GM10266 (cell line): Measurements from ENCODE around the gene C14orf132.

ENCODE experiments used
- DNase-seq: peaks from one replicate; pipeline ENCODE4 v3.0.0; 2012; ENCODE audit errors: extremely low spot score
- CTCF ChIP-seq: IDR thresholded peaks from 2 replicates; pipeline ENCODE4 v1.5.1; 2012; ENCODE audit warnings: mild to moderate bottlenecking, low read depth; ENCODE audit not compliant: control insufficient read depth, insufficient read depth; ENCODE audit errors: missing control alignments

The C14orf132 gene

DNA sequence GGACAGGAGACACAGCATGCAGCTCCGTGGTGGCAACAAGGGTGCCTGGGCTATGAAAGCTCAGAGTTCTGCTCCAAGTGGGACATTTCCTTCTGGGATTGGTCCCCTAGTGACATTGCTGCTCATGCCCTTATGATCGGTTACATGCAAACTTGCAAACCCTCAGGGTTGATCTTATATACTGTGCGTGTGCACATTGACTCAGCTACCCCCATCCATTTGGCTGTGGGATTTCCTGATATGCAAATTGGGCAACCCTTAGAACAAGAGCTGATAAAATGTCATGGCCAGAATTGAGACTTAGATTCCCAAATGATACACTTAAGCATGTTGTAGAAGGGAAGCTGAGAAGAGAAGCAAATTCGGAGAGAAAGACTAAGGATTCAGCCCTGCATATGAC is 92.7 kb downstream of the C14orf132 start:
- TF ChIP-seq CTCF, result no peak
- no peak for DNase-seq

DNA sequence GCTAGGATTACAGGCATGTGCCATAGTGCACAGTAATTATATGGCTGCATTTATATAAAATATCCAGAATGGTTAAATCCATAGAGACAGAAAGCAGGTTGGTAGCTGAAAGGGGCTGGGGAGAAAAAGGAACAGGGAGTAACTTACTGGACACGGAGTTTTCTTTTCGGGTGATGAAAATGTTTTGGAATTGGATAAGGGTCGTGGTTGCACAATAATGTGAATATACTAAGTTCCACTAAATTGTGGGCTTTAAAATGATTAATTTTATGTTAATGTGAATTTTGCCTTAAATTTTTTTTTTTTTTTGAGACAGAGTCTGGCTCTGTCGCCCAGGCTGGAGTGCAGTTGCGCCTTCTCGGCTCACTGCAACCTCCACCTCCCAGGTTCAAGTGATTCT is 95.3 kb downstream of the C14orf132 start:
- no peak for TF ChIP-seq CTCF
- DNase-seq, result no peak

DNA sequence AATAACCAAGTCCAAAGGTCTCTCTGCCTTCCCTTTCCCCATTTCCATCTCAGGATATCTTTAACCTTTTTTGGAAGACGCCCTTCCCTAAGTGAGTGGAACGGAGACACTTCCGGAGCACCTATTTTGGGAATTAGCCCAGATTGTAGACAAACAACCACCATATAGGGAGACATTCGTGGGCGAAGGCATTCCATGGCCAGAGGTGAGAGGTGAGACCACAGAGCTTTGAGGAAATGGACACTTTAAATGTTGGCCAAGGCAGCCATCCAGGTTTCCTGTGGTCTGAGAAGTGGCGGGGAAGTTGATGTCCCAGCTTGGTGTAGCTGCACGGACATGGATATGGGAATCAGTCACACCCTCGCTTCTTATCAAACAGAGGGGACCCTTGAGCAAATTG is 96.1 kb downstream of the C14orf132 start:
- no peak for TF ChIP-seq CTCF
- DNase-seq, result no peak

DNA sequence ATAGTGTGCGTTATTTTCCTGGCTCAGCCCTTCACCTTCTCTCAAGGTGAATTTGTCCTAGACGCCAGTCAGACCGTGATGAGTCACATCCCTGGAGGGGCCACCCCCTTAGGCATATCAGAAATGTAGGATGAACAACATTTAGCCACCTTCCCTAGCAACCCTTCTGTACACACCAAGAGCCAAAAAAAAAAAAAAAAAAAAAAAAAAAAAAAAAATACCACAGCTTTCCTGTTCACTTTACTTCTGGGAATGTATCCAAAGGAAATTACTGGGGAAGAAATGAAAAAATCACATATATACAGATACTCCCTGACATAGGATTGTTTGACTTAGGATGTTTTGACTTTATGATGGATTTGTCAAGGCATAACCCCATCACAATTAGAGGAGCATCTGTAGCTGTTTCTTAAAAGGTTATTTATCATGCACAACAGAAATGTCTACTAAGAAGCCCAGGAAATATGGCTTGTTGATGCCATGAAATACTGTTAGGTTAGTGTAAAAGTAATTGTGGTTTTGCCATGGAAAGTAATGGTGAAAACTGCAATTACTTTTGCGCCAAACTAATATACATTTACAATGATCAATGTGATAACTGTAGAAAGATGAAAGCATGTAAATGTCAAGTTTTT is 97.3 kb downstream of the C14orf132 start:
- DNase-seq, result no peak
- TF ChIP-seq CTCF, result no peak

DNA sequence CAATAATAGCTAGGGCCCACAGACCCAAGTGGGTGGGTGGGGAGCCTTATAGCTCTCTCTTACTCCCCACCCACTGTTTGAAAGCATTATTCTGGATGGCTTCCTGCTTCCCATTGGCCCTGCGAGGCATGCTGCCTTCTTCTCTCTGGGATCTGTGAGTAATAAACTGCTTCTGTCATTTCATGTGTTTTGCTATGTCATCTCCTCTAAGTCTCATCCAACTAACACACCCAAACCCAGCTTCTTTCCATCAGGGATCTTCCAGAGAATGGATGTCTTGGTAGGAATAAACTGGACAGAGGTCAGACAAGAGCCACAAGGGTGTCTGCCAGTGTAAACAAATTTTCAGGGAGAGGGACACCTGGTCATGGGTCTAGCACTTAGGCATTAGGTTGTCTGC is 99.1 kb downstream of the C14orf132 start:
- no peak for DNase-seq
- no peak for TF ChIP-seq CTCF

DNA sequence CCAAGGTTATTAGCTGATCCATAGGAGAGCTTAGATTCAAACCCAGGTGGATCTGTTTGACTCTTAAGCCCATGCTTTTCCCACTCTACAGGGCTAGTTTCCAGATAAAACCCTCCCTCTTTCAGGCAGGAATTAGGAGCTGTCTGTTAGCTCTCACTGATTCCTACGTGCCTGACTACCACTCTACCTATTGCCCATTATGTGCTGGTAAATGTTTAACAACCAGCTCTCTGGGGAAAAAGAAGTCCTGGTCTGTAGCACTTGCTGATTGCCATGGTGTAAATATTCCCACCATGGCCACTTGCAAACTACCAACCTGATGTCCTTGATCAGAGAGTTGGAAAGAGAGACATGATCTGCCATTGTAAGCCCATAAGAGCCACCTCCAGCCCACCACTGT is 100.0 kb downstream of the C14orf132 start:
- TF ChIP-seq CTCF, result no peak
- DNase-seq, result no peak

GRCh38 chr14:96139879-96140278 is 100.7 kb downstream of the C14orf132 start:
- TF ChIP-seq CTCF, result no peak
- DNase-seq, result no peak
